Ishikawa (cell line): ENCODE data around the gene MLLT3.

Experiments used
- CEBPB ChIP-seq: IDR thresholded peaks from 2 replicates; pipeline ENCODE4 v1.6.1; 2012
- CREB1 ChIP-seq: IDR thresholded peaks from 2 replicates; pipeline ENCODE4 v1.6.1; 2012; ENCODE audit warnings: low read depth
- EGR1 ChIP-seq: IDR thresholded peaks from 2 replicates; pipeline ENCODE4 v1.6.1; 2012
- EP300 ChIP-seq: IDR thresholded peaks from 2 replicates; pipeline ENCODE4 v1.6.1; 2012; ENCODE audit warnings: borderline replicate concordance
- NFIC ChIP-seq: IDR thresholded peaks from 2 replicates; pipeline ENCODE4 v1.6.1; 2012
- RAD21 ChIP-seq: IDR thresholded peaks from 2 replicates; pipeline ENCODE4 v1.6.1; 2012; ENCODE audit warnings: low read depth
- TAF1 ChIP-seq: IDR thresholded peaks from 2 replicates; pipeline ENCODE4 v1.6.1; 2012; ENCODE audit warnings: low read depth, mild to moderate bottlenecking
- TCF12 ChIP-seq: IDR thresholded peaks from 2 replicates; pipeline ENCODE4 v1.6.1; 2012; ENCODE audit warnings: low read depth
- TEAD4 ChIP-seq: IDR thresholded peaks from 2 replicates; pipeline ENCODE4 v1.6.1; 2012
- YY1 ChIP-seq: IDR thresholded peaks from 2 replicates; pipeline ENCODE4 v1.6.1; 2012; ENCODE audit warnings: low read depth
- ZBTB7A ChIP-seq: IDR thresholded peaks from 2 replicates; pipeline ENCODE4 v1.6.1; 2012; ENCODE audit warnings: low read depth
- TF ChIP-seq, protein P1 (sequence below): IDR thresholded peaks from 2 replicates; pipeline ENCODE4 v1.6.1; 2012
- TF ChIP-seq, protein P2 (sequence below): IDR thresholded peaks from 2 replicates; pipeline ENCODE4 v1.6.1; 2012; ENCODE audit warnings: low read depth, mild to moderate bottlenecking

GRCh38 chr9:20330688-20331087 lies 291.6 kb downstream of the MLLT3 start:
- TF ChIP-seq TAF1 (no peak), EGR1 (no peak), ZBTB7A (no peak), YY1 (no peak), TCF12 (no peak), CREB1 (no peak), EP300 (no peak), CEBPB (no peak), RAD21 (no peak), NFIC (no peak), TEAD4 (no peak)
- TF ChIP-seq, protein P1, sequence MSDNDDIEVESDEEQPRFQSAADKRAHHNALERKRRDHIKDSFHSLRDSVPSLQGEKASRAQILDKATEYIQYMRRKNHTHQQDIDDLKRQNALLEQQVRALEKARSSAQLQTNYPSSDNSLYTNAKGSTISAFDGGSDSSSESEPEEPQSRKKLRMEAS, result no peak
- TF ChIP-seq, protein P2, sequence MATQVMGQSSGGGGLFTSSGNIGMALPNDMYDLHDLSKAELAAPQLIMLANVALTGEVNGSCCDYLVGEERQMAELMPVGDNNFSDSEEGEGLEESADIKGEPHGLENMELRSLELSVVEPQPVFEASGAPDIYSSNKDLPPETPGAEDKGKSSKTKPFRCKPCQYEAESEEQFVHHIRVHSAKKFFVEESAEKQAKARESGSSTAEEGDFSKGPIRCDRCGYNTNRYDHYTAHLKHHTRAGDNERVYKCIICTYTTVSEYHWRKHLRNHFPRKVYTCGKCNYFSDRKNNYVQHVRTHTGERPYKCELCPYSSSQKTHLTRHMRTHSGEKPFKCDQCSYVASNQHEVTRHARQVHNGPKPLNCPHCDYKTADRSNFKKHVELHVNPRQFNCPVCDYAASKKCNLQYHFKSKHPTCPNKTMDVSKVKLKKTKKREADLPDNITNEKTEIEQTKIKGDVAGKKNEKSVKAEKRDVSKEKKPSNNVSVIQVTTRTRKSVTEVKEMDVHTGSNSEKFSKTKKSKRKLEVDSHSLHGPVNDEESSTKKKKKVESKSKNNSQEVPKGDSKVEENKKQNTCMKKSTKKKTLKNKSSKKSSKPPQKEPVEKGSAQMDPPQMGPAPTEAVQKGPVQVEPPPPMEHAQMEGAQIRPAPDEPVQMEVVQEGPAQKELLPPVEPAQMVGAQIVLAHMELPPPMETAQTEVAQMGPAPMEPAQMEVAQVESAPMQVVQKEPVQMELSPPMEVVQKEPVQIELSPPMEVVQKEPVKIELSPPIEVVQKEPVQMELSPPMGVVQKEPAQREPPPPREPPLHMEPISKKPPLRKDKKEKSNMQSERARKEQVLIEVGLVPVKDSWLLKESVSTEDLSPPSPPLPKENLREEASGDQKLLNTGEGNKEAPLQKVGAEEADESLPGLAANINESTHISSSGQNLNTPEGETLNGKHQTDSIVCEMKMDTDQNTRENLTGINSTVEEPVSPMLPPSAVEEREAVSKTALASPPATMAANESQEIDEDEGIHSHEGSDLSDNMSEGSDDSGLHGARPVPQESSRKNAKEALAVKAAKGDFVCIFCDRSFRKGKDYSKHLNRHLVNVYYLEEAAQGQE, result no peak
